HEK293 (cell line): ENCODE measurements around the gene ZNF462.

ENCODE experiments used
- CTCF ChIP-seq: fragments of 450-650 bp; formaldehyde crosslinking; IDR thresholded peaks from 2 replicates; pipeline ENCODE4 v1.5.1; 2016; ENCODE audit warnings: missing biosample characterization, missing genetic modification characterization
- REST ChIP-seq: fragments of 450-650 bp; formaldehyde crosslinking; IDR thresholded peaks from 2 replicates; pipeline ENCODE4 v1.5.1; 2016; ENCODE audit warnings: missing biosample characterization, missing genetic modification characterization
- SP7 ChIP-seq: fragments of 450-650 bp; formaldehyde crosslinking; IDR thresholded peaks from 2 replicates; pipeline ENCODE4 v1.5.1; 2016; ENCODE audit warnings: missing biosample characterization, missing genetic modification characterization
- YY1 ChIP-seq: fragments of 450-650 bp; formaldehyde crosslinking; IDR thresholded peaks from 2 replicates; pipeline ENCODE4 v1.5.1; 2018; ENCODE audit warnings: missing biosample characterization, missing genetic modification characterization
- ZNF10 ChIP-seq: fragments of 450-650 bp; formaldehyde crosslinking; IDR thresholded peaks from 2 replicates; pipeline ENCODE4 v1.5.1; 2017; ENCODE audit warnings: missing biosample characterization, missing genetic modification characterization
- ZNF211 ChIP-seq: fragments of 450-650 bp; formaldehyde crosslinking; IDR thresholded peaks from 2 replicates; pipeline ENCODE4 v1.5.1; 2016; ENCODE audit warnings: low read depth, missing biosample characterization, missing genetic modification characterization
- ZNF274 ChIP-seq, 2 experiments: fragments of 200-500 bp in 1 of 2; fragments of 450-650 bp in 1 of 2; sonication (Bioruptor generic) in 1 of 2; formaldehyde crosslinking in 1 of 2; IDR thresholded peaks; 2 replicates each; pipeline versions ENCODE4 v1.5.1 to v1.6.1; 2014 to 2016; ENCODE audit warnings: borderline replicate concordance in 1 of 2, inconsistent platforms in 1 of 2, low read length in 1 of 2, missing biosample characterization in 1 of 2, missing genetic modification characterization in 1 of 2
- ZNF280D ChIP-seq: fragments of 450-650 bp; formaldehyde crosslinking; IDR thresholded peaks from 2 replicates; pipeline ENCODE4 v1.5.1; 2016; ENCODE audit warnings: missing biosample characterization, missing genetic modification characterization
- ZNF433 ChIP-seq: fragments of 450-650 bp; formaldehyde crosslinking; IDR thresholded peaks from 2 replicates; pipeline ENCODE4 v1.5.1; 2016; ENCODE audit warnings: missing biosample characterization, missing genetic modification characterization, low read depth
- ZNF510 ChIP-seq: fragments of 450-650 bp; formaldehyde crosslinking; IDR thresholded peaks from 2 replicates; pipeline ENCODE4 v1.5.1; 2018; ENCODE audit warnings: mild to moderate bottlenecking, missing genetic modification characterization, missing biosample characterization; ENCODE audit not compliant: insufficient replicate concordance
- ZNF555 ChIP-seq: fragments of 450-650 bp; formaldehyde crosslinking; conservative IDR thresholded peaks from 2 replicates; pipeline ENCODE4 v1.5.1; 2017; ENCODE audit warnings: missing biosample characterization, mild to moderate bottlenecking, missing genetic modification characterization, inconsistent platforms
- ZNF600 ChIP-seq: fragments of 450-650 bp; formaldehyde crosslinking; IDR thresholded peaks from 2 replicates; pipeline ENCODE4 v1.5.1; 2016; ENCODE audit warnings: missing biosample characterization, missing genetic modification characterization
- ZNF658 ChIP-seq: fragments of 450-650 bp; formaldehyde crosslinking; IDR thresholded peaks from 2 replicates; pipeline ENCODE4; 2016; ENCODE audit warnings: missing biosample characterization, missing genetic modification characterization

GRCh38 chr9:106976772-106977171, 113.8 kb downstream of the ZNF462 start:
- TF ChIP-seq YY1 = no peak
- no peak for TF ChIP-seq ZNF510 (tag by site-specific recombination)
- TF ChIP-seq ZNF555 = no peak
- TF ChIP-seq SP7 (tag by site-specific recombination) = no peak
- no peak for TF ChIP-seq ZNF658
- TF ChIP-seq ZNF211 = no peak
- no peak for TF ChIP-seq ZNF280D (tag by site-specific recombination)
- TF ChIP-seq ZNF274 (IDR thresholded peaks at IDR 0.05; ENCODE audit: low read length) = no peak
- no peak for TF ChIP-seq ZNF274 (tag by site-specific recombination; IDR thresholded peaks at IDR 0.05; ENCODE audit: borderline replicate concordance)
- TF ChIP-seq ZNF433 = no peak
- no peak for TF ChIP-seq ZNF10 (tag by site-specific recombination)
- TF ChIP-seq CTCF = no peak
- TF ChIP-seq REST (tag by site-specific recombination) = no peak
- no peak for TF ChIP-seq ZNF600 (tag by site-specific recombination)
